Stomach (tissue), 9 donors: ENCODE measurements around the gene PIP4K2A. TPM values are rescaled to one million over a fixed set of nuclear protein-coding genes. Genes with fewer than 3 reads are reported as not detected.

ENCODE experiments used
- DNase-seq, 2 donors: peaks; one replicate each; pipeline versions ENCODE4 v3.0.0 to v3.0.0-alpha.2; 2013 to 2019
- H3K27ac ChIP-seq, 5 donors: fragments of 200-600 bp in 4 of 5; sonication (generic) in 4 of 5; one replicate each; pipeline ENCODE4 v1.5.1; 2013 to 2019; ENCODE audit warnings: mild to moderate bottlenecking in 1 of 5, moderate library complexity in 1 of 5
- H3K27me3 ChIP-seq, 3 donors: fragments of 200-600 bp; sonication (generic); one replicate each; pipeline ENCODE4 v1.5.1; 2017 to 2019; ENCODE audit warnings: mixed run types in 1 of 3
- H3K36me3 ChIP-seq, 4 donors: fragments of 200-600 bp; sonication (generic); 1 replicate in 3 of 4; 2 replicates in 1 of 4; pipeline ENCODE4 v1.5.1; 2016 to 2019
- H3K4me1 ChIP-seq, 4 donors: fragments of 200-600 bp; sonication (generic); one replicate each; pipeline ENCODE4 v1.5.1; 2016 to 2019
- H3K4me3 ChIP-seq, 4 donors: fragments of 200-600 bp; sonication (generic) in 3 of 4; one replicate each; pipeline ENCODE4 v1.5.1; 2016 to 2019; ENCODE audit warnings: mild to moderate bottlenecking in 1 of 4
- H3K9me3 ChIP-seq, 4 donors: fragments of 200-600 bp; sonication (generic); one replicate each; pipeline ENCODE4 v1.5.1; 2016 to 2019
- CTCF ChIP-seq, 7 experiments: fragments of 450-650 bp in 4 of 7; fragments of 200-600 bp in 3 of 7; sonication (generic) in 3 of 7; IDR thresholded peaks; one replicate each; pipeline ENCODE4 v1.5.1; 2016 to 2019; ENCODE audit warnings: antibody characterized with exemption in 7 of 7, control low read depth in 2 of 7, mild to moderate bottlenecking in 1 of 7
- EP300 ChIP-seq: sonication (generic); formaldehyde crosslinking; IDR thresholded peaks from one replicate; pipeline ENCODE4 v1.6.1; 2017; ENCODE audit warnings: antibody characterized with exemption
- POLR2A ChIP-seq, 4 donors: fragments of 450-650 bp; IDR thresholded peaks; one replicate each; pipeline ENCODE4 v1.6.1; 2016; ENCODE audit warnings: antibody characterized with exemption in 4 of 4, control low read depth in 2 of 4, mild to moderate bottlenecking in 1 of 4, moderate library complexity in 1 of 4
- POLR2AphosphoS5 ChIP-seq, 3 donors: sonication (generic); formaldehyde crosslinking; IDR thresholded peaks; one replicate each; pipeline ENCODE4 v1.6.1; 2016; ENCODE audit warnings: antibody characterized with exemption in 3 of 3
- WGBS, 5 donors: extraction: QIAGEN DNeasy Blood & Tissue Kit in 3 of 5; methylation state at CpG; one replicate each; pipeline versions ENCODE4 v1.1.5 to v1.1.7; 2013 to 2018; 5-methylcytosine and 5-hydroxymethylcytosine counted together
- intact Hi-C: fragments of 100-400 bp; cut with DNase I; formaldehyde crosslinking; loops from one replicate; pipeline ENCODE4 v1.15.1; 2023; ENCODE audit warnings: low total_unique reads
- polyA plus RNA-seq, 3 donors: library from polyadenylated mRNA; stranded (reverse); fragments of 200-250 nt; gene quantifications; one replicate each; pipeline ENCODE4 v1.2.3, GENCODE V29; 2013
- total RNA-seq, 5 donors: library from RNA; depleted of rRNA; stranded (reverse); fragments of >200 nt; gene quantifications; one replicate each; pipeline versions ENCODE4 v1.1.0 to v1.2.3, GENCODE V29; 2014 to 2016
- donor health status: healthy with polysubstance abuse.
- donor health status: Bipolar disorder and iron deficiency.
- donor health status: healthy.

Gene PIP4K2A
- total and polyA plus RNA-seq, 8 donors, result 6.7 to 61.3 (median 13.6) TPM

DNA sequence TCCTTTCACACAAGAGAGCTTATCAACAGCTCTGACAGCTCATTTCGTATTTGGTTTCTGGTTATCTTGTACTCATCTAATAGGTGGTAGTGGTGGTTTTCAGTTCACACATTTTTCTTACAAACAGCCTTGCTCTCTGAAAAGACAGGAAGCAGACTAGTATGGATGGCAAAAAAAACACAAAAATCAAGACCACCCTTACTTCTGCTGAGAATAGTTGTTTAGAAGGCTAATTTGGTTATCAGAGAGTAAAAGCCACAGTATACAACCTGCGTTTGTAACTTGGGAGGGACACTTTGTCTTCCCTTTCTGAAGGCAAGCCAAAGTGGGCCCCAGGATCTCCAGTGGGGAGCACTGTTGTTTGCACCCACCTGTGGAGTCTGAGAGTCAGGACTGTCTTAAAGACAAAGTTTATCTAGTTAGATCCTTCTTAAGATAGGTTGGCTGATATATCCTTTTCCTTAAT, 68.0 kb downstream of the PIP4K2A start:
- peak overlapping the region in 4 of 5 donors; percentile 20 to 54 (median 33) for H3K27ac ChIP-seq
- peaks cover 0 to 69% (median 27%) of the 10 kb centered on the region in 4 donors for H3K4me1 ChIP-seq
- intact Hi-C loops, result no loop called here
- no peaks in the 10 kb centered on the region for H3K9me3 ChIP-seq
- H3K4me3 ChIP-seq, result no peak overlapping the region
- TF ChIP-seq POLR2AphosphoS5 (IDR thresholded peaks at IDR 0.05) (no peak), EP300 (no peak), CTCF (IDR thresholded peaks at IDR 0.05) (no peak), POLR2A (IDR thresholded peaks at IDR 0.05) (no peak)
- WGBS, 5 donors, result 36 to 54% (median 48%) methylated on average over 2 of the region's 2 CpGs
- DNase-seq, result no peak
- H3K27me3 ChIP-seq, result no peaks in the 10 kb centered on the region
- peaks cover 0 to 7% (median 0%) of the 10 kb centered on the region in 4 donors for H3K36me3 ChIP-seq

DNA sequence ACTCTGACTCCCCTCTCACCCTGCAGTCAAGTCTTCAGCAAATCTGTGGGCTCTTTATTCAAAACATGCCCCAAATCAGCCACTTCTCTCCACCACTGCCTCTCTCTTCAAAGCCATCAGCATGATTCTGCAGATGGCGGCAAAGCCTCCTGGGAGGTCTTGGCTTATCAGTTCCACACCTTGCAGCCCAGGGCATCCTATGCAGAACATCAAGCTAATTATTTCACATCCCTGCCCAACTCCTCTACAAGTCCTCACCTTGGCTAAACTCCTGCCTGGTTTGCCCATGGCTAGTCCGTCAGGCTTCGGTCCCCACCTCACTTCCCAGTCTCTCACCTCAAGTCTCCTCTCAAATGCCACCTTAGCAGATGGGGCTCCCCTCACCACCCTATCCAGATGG, 70.2 kb downstream of the PIP4K2A start:
- Histone ChIP-seq H3K4me3 (no peak overlapping the region), H3K36me3 (no peaks in the 10 kb centered on the region), H3K4me1 (peaks cover 0 to 49% (median 26%) of the 10 kb centered on the region in 4 donors), H3K27me3 (no peaks in the 10 kb centered on the region), H3K9me3 (no peaks in the 10 kb centered on the region), H3K27ac (peak overlapping the region in 3 of 5 donors; percentile 5 to 16 (median 10))
- TF ChIP-seq CTCF (IDR thresholded peaks at IDR 0.05) (no peak), EP300 (no peak), POLR2A (IDR thresholded peaks at IDR 0.05) (no peak), POLR2AphosphoS5 (IDR thresholded peaks at IDR 0.05) (no peak)
- no peak for DNase-seq
- intact Hi-C loops, result no loop called here
- WGBS, 5 donors, result 82 to 100% (median 93%) methylated on average over 3 of the region's 3 CpGs

DNA sequence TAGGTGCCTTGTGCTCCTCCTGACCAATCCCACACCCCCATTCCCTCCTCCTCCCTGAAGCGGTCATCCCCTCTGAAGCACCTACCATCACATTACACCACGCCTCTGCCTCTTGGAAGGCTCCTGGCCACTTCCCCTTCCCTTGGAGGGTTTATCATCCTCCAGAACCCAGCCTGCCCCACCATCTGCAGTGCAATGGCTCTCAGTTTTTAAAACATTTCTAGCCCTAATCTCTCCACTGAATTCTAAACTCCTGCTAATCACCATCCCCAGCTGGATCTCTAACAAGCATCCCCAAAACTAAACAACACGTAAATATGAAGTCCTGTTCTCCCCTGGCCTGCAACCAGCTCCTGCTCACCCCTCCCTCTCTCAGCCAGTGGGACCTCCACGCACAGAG, 70.6 kb downstream of the PIP4K2A start:
- no peaks in the 10 kb centered on the region for H3K27me3 ChIP-seq
- H3K4me3 ChIP-seq, result no peak overlapping the region
- peaks cover 0 to 44% (median 23%) of the 10 kb centered on the region in 4 donors for H3K4me1 ChIP-seq
- no peak for DNase-seq
- H3K36me3 ChIP-seq, result no peaks in the 10 kb centered on the region
- WGBS, 5 donors, result 82 to 92% (median 85%) methylated on average over 4 of the region's 4 CpGs
- H3K27ac ChIP-seq, result peak overlapping the region in 3 of 5 donors; percentile 5 to 16 (median 10)
- intact Hi-C loops, result no loop called here
- TF ChIP-seq POLR2A (IDR thresholded peaks at IDR 0.05) (no peak), POLR2AphosphoS5 (IDR thresholded peaks at IDR 0.05) (no peak), CTCF (IDR thresholded peaks at IDR 0.05) (no peak), EP300 (no peak)
- no peaks in the 10 kb centered on the region for H3K9me3 ChIP-seq

DNA sequence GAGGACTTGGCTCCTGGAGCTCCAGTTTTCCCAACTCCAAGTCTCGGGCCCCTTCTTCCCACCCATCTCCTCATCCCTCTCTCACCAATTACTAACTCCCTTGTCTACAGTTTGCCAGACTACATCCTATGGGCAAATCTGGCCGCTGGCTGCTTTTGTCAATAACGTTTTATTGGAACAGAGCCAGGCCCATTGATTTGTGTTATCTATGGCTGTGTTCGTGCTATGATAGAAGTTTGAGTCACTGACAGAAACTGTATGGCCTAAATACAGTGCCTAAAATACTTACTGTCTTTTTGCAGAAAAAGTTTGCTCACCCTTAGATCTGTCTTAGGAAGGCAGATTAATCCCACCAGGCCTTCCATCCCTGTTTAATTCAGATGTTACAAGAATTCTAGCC, 71.3 kb downstream of the PIP4K2A start:
- Histone ChIP-seq H3K4me1 (peaks cover 0 to 38% (median 16%) of the 10 kb centered on the region in 4 donors), H3K27ac (peak overlapping the region in 1 of 5 donors; percentile 16), H3K9me3 (no peaks in the 10 kb centered on the region), H3K27me3 (no peaks in the 10 kb centered on the region), H3K36me3 (no peaks in the 10 kb centered on the region), H3K4me3 (no peak overlapping the region)
- TF ChIP-seq CTCF (IDR thresholded peaks at IDR 0.05) (no peak), POLR2A (IDR thresholded peaks at IDR 0.05) (no peak), EP300 (no peak)
- 31 to 58% (median 42%) methylated on average over 4 of the region's 4 CpGs for WGBS, 5 donors
- no peak for DNase-seq
- intact Hi-C loops, result no loop called here
